Umbilical cord (tissue), 2 donors: Measurements from ENCODE around the gene B3GNT3. TPM values are rescaled to one million over a fixed set of nuclear protein-coding genes. Genes with fewer than 3 reads are reported as not detected.
A peak's percentile ranks its signal among the peaks of the same experiment; 100 is the strongest.

ENCODE experiments used
- DNase-seq: peaks from one replicate; pipeline ENCODE4 v3.0.0-alpha.2; 2015; ENCODE audit warnings: low spot score
- total RNA-seq: library from RNA; depleted of rRNA; stranded (reverse); fragments of >200 nt; gene quantifications from one replicate; pipeline ENCODE4 v1.2.3, GENCODE V29; 2014; ENCODE audit warnings: low replicate concordance; ENCODE audit not compliant: insufficient read depth

Gene B3GNT3
- total RNA-seq, 1 donor from 2014 or later, result 0.72 TPM

DNA sequence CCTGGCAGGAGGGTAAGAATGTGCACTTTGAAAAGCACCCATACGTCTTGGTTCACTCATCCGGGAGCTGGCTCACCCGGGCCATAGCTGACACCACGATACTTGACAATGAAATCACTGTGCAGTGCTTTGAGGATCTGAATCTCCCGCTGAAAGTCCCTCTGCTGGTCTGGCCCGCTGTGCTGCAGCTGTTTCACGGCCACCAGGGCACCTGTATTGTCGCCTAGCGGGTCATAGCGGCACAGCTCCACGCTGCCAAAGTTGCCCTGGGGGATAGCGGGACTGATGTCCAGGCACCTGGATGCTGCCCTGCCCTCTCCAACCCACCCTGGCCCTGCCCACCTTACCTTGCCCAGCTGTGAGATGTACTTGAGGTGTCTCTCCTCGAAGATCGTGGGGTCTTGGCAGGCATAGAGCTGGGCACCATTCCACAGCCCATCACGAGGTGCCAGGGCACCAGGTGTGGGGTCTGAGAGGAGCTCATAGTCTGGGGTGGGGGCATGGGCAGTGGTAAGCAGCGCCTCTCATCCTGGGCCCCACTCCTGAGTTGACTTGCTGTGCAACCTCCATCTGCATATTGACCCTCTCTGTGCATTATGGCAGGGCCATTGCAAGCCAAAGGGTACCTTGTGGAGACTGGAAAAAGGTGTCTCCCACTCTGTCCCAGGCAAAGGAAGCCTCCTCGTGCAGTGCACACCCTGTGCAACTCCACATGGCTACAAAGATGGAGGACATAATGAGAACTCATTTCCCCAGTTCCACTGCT, 37.7 kb downstream of the B3GNT3 start:
- DNase-seq, result no peak

DNA sequence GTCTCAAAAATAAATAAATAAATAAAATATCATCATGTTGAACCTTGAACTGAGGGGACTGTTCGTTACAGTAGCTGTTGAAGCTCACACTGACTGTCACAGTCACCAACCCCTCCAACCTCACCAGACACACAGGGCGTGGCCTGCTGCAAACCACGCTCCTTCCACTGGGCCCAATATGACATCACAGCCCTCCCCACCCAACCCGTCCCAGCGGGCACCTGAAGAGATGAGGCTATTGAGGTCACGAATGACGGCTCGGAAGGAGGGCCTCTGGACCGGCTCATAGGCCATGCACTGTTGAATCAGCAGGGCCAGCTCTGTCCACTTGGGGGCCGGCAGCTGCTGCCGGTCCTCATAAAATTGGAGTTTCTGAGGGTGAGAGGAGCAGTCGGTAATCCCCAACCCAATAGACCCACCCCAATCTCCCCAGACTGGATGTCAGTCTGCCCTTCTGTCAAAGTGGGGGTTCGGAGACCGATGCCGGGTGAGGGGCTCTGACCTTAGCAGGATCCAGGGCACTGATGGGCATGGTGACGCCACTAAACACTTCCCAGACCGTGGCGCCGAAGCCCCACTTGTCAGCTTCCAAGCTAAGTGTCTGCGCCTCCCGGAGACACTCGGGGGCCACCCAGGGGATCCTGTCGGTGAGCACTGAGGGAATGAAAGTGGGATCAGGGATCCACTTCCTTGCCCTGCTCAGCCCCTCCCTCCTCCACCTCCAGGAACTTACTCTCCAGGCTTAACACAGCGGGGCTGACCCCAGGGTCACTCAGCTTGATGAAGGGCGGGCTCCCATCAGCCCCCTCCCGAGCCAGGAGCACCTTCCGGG, 39.6 kb downstream of the B3GNT3 start:
- DNase-seq, result no peak

DNA sequence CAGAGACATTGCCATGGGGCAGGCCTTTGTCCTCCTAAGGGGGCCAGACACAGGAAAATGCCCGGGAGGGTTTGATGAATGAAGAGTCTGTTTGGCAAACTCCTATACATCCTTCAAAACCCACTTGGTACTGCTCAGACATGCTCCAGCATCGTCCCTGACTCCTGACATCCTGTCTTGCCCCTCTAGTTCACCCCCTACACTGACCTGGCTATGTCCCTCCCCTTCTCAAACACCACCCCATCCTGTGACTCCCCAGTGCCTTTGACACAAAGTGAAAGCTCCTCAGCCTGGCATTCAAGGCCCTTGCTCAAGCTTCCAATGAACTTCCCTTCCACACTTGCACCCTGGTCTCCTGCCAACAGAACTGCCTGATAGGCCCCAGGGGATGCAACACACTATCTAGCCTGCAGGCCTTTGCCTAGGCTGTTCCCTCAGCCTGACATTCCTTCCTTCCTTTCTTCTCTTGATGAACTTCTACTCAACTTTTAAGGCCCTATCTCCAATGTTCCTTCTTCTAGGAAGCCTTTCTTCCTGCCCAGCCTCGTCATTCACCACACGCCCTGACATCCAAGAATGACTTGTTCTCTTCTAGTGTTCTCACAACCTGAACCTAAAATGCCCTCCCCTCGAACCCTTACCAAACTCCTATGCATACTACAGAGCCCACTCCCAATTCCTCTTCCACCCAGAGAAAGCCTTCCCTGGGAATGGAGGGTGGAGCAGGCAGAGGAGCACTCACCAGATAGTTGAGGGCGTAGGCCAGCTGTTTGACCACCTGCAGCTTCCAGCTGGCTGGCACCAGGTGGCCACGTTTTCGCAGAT, 40.5 kb downstream of the B3GNT3 start:
- no peak for DNase-seq

DNA sequence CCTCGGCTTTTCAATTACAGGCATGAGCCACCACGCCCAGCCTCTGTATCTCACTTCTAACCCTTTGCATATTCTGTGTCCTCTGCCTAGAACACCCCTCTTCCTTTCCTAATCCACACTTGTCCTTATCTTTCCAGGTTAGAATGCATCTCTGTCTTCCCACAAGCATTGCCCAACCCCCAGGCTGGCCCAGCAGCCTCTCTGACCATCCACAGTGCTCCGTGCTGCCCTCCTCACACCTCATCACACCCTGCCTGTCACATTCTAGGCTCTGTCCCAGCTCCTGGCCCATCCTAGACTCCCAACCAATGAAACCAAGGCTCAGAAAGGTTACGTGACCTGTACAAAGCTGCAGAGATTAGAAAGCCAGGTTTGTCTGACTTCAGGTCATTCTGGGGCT, 41.6 kb downstream of the B3GNT3 start:
- no peak for DNase-seq

DNA sequence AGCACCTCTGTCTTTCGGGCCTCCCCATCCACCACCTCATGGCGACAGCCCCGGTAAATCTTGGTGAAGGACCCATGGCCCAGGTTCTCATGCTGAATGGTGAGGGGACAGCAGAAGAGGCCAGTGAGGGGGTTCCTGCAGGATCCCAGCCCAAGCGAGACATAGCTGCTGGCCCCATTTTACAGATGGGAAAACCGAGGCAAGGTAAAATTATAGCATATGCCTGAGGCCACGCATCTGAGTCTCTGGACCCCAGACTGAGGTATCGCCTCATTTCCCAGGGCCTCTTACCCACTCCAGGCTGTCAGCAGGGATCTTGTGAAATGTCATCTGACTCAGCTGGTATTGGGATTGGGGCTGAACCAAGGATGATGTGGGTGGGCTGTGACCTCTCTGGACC, 43.0 kb downstream of the B3GNT3 start:
- DNase-seq, result no peak

DNA sequence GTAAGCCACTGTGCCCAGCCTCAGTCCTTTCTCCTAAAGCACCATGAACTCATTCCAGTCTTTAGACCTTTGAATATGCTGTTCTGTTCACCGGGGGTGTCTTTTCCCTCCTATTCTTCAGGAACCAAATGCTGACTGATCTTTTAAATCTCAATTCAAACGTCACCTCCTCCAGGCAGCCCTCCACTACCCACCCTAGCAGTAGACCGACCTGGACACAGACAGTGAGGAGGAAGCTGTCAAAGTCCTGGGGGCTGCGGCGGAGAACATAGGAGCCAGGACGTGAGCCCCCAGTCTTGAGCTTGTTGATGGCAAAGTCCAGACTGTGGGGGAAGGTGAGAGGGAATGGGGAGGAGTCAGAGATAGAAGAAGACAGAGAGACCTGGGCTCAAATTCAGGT, 45.1 kb downstream of the B3GNT3 start:
- DNase-seq, result no peak

DNA sequence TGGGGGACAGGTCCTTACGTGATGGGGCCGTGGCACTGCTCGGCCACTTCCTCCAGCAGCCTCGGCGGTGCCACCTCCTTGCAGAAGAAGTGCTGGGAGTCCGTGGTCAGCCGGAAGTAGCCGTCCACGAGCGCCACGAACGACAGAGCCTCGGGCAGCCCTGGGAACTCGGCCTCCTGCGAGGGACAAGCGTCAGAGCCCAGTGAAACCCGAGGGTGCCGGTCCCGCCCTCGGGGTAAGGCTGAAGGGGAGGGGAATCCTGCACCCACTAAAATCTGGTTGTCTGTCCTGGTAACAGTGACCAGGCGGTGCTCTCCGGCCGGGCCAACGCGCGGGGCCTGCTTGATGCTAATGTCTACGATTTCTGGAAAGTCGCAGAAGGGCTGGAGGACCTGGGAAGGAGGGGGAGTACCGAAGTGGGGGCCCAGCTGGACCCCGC, 46.5 kb downstream of the B3GNT3 start:
- DNase-seq, result no peak

DNA sequence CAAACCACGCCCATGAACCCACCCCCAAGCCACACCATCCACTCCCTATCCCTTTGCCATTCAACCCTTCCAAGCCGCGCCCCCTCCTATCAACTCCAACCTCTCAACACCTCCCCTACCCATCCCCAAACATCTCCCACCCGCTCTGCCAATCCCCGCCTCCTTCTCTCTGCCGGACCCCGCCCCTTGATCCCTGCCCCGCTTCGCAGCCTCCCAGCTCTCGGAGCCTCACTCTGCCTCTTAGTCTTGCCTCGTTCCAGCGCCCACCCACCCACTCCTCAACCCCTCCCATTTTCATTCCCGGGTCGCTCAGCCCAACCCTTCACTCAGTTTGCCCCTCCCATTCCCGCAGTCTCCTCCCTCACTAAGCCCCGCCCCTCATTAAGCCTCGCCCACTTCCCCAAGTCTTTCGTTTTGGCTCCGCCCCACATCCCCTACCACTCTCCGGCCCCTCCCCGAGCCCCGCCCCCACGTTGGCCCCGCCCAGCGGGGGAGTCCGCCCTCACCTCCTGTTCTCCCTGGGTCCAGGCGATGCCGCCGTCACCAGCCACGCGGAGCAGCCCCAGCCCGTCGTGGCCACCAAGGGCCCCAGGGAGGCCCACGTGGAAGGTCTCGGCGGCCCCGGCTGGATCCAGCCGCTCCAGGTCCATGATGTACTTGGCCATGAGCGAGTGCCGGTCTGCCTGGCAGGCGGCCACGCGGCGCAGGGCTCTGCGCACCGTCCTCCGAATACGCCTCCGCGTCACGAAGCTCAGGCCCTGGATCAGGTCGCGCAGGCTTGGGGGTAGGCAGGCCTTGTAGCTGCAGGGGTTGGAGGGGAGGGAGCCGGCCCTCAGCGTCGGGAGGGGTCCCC, 47.1 kb downstream of the B3GNT3 start:
- DNase-seq, result peak; percentile 72

DNA sequence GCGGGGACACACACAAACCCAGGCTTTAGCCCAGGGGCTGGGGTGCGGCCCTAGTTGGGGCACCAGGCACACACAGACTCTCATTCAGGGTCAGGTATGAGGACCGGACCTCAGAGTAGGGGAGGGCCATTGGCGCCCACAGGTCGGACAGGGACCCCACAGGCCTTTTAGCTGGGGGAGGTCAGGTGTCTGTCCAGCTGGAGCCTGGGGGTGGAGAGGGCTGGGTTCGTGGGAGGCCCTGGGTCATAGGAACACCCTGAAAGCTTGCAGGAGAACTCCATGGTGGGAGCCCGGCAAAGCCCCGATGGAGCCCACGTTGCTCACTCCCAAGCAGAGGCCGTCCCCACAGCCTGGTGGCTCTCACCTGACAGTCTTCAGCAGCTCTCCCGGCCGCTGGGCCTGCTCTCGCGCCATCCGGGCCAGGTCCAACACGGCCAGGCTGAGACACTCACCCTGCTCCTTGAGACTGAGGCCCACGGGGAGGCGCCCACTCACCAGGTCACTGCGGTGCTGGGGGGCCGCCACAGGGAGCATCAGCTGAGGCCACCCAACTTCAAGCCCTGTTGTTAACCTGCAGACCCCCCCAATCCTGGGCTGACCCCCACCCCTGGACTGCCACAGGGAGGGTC, 47.8 kb downstream of the B3GNT3 start:
- DNase-seq, result no peak

DNA sequence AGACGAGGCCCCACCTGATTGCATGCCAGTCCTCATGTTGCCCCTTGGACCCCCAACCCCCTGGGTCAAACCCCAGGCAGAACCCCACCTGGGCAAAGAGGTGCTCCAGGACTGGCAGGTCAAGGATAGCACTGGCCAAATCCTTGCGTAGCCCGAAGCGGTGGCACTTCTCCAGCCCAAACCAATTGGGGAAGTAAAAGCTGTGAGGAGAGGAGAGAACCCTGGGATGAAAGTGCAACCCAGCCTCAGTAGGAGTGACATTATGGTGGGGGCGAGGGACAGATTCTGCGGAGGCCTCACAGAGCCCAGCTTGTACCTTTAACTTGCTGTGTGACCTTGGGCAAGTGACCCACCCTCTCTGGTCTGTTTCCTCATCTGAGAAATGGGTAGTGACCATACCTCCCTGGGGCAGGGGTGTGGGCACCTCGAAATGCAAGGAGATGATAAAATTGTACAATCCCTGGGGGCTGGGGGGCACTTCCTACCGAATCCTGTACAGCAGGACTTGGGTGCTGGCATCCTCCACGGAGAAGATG, 48.4 kb downstream of the B3GNT3 start:
- no peak for DNase-seq

DNA sequence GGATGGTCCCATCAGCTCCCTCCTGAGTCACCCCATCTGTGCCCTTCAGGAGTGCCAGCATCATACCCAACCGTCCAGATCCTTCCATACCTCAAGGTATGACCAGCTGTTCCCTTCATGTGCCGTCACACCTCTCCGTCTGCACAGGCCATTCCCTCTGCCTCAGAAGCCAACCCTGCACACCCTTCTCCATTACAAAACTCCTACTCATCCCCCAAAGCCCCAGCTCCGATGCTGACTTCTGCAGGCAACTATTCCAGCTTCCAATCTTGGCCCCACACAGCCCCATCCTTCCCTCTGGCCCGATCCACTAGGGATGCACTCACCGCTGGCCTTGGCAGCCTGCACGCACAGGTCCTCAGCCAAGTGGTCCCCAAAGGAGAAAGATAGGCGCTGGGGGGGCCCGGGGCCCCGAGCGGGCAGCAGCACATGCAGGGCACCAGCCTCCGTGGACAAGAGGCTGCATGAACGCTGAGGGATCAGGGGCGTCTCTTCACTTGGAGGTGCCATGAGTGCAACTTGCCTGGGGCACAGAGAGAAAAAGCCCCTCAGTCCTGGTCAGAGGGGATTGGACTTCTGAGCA, 49.1 kb downstream of the B3GNT3 start:
- no peak for DNase-seq

DNA sequence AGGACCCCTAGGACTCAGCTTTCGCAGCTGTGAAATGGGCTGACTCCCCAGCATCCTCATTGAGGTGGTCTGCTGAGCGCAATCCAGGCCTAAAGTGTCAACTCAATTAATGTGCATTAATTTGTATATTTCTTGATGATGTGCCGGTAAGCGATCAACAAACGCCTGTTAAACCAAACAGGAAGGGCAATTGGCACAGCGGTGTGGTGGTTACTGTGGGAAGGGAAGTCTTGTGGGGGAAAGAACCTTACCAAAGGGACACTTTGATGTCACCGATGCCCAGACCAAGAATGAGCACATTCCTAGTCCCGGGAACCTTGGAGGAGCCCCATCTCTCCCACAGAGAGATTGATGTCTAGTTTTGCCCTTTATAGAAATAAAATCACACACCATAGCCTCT, 51.2 kb downstream of the B3GNT3 start:
- DNase-seq, result no peak

DNA sequence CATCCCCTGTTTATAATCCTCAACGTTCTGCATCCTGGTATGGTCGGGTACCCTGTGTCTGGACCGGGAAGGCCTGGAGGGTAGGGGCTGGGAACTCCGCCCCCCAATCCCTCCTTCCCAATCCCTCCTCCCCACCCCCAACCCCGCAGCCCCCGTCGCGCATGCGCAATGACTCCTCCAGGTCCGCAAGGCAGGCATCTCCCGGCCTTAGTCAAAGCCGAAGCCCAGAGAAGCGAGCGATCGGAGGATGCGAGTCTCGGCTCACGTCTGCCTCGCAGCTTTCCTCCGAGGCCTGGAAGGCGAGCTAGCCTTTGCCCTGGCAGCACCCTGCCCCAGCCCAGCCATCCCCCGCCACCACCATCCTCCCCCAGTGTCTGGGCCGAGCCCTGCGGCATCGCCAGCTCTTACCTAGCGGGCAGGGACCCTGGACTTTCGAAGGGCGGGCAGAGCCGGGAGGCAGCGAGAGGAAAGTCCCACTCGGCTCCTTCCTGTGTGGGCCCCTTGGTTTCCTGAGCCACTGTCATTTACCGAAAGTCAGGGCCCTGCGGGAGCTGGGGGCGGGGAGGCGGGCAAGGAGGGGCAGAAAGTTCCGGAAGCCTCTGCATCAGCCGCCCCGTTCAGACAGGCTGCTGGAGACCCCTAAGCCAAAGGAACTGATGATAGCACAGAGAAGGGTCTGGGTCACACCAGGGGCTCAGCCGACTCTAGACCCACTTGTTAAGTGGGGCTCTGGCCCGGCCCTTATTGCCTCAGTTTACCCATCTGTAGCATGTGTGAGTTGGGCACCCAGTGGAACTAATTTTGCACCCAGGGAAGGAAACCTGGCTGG, 52.8 kb downstream of the B3GNT3 start, which contains the start of gene JAK3:
Gene JAK3 (minus strand): TSS at position 445 of the 829 bp plus-strand sequence. CDS start 3,565 bp downstream, outside the sequence.
- DNase-seq, result peak; percentile 87

DNA sequence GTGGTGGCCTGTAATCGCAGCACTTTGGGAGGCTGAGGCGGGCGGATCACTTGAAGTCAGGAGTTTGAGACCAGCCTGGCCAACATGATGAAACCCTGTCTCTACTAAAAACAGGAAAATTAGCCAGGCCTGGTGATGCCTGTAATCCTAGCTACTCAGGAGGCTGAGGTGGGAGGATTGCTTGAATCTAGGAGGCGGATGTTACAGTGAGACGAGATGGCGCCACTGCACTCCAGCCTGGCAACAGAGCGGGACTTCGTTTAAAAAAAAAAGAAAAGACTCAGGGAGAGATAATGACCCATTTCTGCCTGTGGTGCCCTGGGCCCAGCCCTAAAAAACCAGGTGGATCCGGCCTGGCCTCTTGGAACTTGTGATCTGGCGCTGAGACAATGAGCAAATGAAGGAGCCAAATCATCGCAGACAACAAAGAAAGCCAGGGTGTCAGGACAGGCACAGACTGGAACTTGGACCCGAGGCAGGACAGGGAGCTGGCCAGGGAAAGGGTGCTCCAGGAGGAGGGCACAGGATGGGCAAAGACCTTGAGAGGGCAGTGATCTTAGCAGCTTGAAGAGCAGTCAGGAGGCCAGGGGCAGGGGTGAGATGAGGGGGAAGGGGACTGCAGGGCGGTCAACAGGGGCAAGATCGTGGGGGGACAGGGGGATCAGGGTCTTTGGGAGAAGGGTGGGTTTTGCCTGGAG, 53.8 kb downstream of the B3GNT3 start:
- no peak for DNase-seq

DNA sequence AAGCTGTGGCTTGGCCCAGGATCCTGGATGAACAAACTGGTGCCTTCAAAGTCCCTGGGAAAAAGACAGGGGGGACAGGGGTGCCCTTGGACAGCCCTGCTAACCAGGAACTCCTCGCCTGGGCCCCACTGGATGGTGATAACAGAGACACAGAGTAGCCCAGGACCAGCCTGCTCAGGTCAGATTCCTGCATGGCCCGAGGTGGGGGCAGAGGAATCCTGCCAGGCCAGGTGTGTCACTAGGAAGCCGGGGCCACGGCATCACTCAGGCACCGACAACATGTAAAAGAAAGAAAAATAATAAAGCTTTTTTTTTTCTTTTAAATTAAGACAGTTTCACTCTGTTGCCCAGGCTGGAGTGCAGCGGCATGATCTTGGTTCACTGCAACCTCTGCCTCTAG, 59.1 kb downstream of the B3GNT3 start:
- no peak for DNase-seq

DNA sequence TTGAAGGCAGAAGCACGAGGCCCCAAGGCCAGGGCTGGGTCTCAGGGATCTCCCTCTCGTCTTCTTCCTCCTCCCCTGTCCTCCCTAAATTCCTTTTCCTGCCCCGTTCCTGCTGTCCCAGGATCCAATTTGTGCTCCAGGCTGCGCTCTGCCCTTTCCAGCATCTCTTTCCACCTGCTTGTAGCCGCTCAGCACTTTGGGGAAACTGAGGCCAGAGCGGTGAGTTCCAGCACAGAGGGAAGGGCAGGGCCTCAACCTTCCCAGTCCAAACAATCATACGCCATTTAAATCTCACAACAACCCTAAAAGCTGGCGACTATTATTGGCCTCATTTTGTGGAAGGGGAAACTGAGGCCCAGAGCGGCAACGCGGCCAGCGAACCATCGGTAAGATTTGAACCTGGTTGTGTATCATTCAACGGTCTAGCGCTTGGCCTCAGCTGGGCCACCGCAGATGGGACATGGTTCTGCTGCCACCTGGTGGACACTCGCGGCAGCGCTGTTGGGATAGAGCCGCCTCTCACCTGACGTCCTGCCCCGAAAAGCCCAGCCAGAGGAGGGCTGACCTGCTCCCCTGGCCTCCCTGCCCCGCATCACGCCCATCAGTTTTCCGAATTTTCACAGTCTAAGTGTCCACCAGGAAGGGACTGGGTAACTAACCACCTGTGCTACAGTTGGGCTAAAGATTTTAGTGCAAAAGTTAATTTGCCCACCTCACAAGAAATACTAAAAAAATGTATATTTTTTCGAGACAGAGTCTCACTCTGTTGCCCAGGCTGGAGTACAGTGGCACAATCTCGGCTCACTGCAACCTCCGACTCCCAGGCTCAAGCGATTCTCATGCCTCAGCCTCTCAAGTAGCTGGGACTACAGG, 60.6 kb downstream of the B3GNT3 start:
- DNase-seq, result peak; percentile 72
